Parathyroid adenoma (tissue), 2 donors: Measurements from ENCODE around the gene CEP170B.
"Not testable (repeated sequence)": the region's sequence is repeated elsewhere in the genome, so short reads cannot be mapped to it uniquely, and the experiment has no call there.

Source experiments
- H2AFZ ChIP-seq: fragments of 300-600 bp; sonication (generic); one replicate; pipeline ENCODE4 v1.7.0; 2017; ENCODE audit warnings: antibody characterized with exemption, mild to moderate bottlenecking
- H3K27ac ChIP-seq: fragments of 300-600 bp; sonication (generic); one replicate; pipeline ENCODE4 v1.7.0; 2017
- H3K27me3 ChIP-seq: fragments of 300-600 bp; sonication (generic); one replicate; pipeline ENCODE4 v1.7.0; 2017; ENCODE audit warnings: low read length; ENCODE audit not compliant: control insufficient read depth, insufficient read depth
- H3K36me3 ChIP-seq: fragments of 300-600 bp; sonication (generic); one replicate; pipeline ENCODE4 v1.7.0; 2017; ENCODE audit warnings: low read length; ENCODE audit not compliant: control insufficient read depth, insufficient read depth
- H3K4me1 ChIP-seq: fragments of 300-600 bp; sonication (generic); one replicate; pipeline ENCODE4 v1.7.0; 2017; ENCODE audit warnings: control low read depth
- H3K4me2 ChIP-seq: fragments of 300-600 bp; sonication (generic); one replicate; pipeline ENCODE4 v1.7.0; 2017; ENCODE audit warnings: low read length
- H3K4me3 ChIP-seq: fragments of 300-600 bp; sonication (generic); one replicate; pipeline ENCODE4 v1.7.0; 2017; ENCODE audit warnings: low read depth, low read length
- H3K79me2 ChIP-seq: fragments of 300-600 bp; sonication (generic); one replicate; pipeline ENCODE4 v1.7.0; 2017; ENCODE audit warnings: control low read depth
- H3K9ac ChIP-seq: fragments of 300-600 bp; sonication (generic); one replicate; pipeline ENCODE4 v1.7.0; 2017; ENCODE audit warnings: mild to moderate bottlenecking
- H3K9me3 ChIP-seq: fragments of 300-600 bp; sonication (generic); one replicate; pipeline ENCODE4 v1.7.0; 2017; ENCODE audit warnings: low read length; ENCODE audit not compliant: control insufficient read depth
- TF ChIP-seq, protein P1 (sequence below): fragments of 300-600 bp; sonication (generic); IDR thresholded peaks from one replicate; pipeline ENCODE4 v1.7.0; 2017; ENCODE audit warnings: antibody characterized with exemption, mild to moderate bottlenecking
- donor health status: primary hyperparathyroidism.

CEP170B gene

DNA sequence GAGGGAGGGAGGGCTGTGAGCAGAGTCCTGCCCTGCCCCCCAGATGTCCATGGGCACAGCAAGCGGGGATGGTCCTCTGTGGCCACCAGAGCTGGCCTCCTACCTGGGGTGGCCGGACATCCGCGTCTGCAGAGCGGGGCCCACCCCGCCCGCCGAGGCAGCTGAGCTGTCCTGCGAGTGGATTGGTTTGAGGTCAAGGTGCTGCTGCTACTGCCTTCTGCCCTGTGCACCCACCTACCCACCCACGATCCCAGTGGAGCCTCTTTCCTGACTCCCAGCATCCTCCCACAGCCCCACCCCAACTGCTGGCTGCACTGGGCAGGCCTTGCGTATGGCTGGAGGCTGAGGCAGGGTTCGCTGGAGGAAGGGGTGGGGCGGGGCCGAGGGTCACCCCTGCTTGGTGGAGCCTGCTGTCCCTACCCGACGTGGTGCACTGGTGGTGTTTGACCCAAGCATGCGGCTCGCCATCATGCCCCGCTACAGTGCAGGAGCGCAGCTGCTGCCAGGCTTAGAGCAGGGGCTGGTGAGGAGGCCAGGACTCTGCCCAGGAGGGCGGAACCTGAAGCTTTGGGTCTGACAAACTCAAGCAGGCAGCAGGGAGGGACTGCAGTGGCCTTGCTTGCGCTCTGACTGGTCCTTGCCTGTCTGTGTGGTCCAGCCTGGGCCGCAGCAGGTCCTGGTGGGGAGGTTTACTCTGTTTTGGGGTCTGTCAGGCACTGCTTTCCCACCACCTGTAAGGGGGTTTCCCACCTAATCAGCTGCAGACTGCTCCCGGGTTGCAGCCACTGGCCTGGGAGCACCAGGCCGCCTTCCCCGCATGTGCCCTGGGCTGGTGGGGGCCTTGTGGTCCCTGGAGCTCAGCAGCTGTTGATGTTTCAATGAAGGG lies 23.7 kb downstream of the CEP170B start:
- H3K79me2 ChIP-seq, result no peaks in the 10 kb centered on the region
- H3K9me3 ChIP-seq, result no peaks in the 10 kb centered on the region
- no peaks in the 10 kb centered on the region for H3K36me3 ChIP-seq
- no peaks in the 10 kb centered on the region for H3K4me1 ChIP-seq
- no peaks in the 10 kb centered on the region for H3K27me3 ChIP-seq
- no peak overlapping the region for H3K27ac ChIP-seq
- no peak overlapping the region for H3K4me3 ChIP-seq
- TF ChIP-seq, protein P1, sequence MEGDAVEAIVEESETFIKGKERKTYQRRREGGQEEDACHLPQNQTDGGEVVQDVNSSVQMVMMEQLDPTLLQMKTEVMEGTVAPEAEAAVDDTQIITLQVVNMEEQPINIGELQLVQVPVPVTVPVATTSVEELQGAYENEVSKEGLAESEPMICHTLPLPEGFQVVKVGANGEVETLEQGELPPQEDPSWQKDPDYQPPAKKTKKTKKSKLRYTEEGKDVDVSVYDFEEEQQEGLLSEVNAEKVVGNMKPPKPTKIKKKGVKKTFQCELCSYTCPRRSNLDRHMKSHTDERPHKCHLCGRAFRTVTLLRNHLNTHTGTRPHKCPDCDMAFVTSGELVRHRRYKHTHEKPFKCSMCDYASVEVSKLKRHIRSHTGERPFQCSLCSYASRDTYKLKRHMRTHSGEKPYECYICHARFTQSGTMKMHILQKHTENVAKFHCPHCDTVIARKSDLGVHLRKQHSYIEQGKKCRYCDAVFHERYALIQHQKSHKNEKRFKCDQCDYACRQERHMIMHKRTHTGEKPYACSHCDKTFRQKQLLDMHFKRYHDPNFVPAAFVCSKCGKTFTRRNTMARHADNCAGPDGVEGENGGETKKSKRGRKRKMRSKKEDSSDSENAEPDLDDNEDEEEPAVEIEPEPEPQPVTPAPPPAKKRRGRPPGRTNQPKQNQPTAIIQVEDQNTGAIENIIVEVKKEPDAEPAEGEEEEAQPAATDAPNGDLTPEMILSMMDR, result no peak
- no peak overlapping the region for H2AFZ ChIP-seq
- H3K4me2 ChIP-seq, result no peak overlapping the region
- H3K9ac ChIP-seq, result no peak overlapping the region

DNA sequence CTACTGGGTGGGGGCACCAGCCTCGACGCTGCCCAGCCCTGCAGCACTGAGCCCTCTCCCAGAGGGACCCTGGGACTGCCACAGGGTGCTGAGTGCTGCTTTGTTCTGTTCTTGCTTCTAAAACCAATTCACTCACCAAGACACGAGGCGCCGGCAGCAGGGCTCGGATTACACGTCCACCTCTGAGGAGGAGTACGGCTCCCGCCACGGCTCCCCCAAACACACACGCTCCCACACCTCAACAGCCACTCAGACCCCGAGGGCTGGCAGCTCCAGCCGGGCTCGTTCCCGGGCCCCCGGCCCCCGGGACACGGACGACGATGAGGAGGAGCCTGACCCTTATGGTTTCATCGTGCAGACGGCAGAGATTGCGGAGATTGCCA lies 24.3 kb downstream of the CEP170B start:
- Histone ChIP-seq H3K27me3 (no peaks in the 10 kb centered on the region), H3K9ac (no peak overlapping the region), H3K27ac (no peak overlapping the region), H3K36me3 (no peaks in the 10 kb centered on the region), H3K4me3 (no peak overlapping the region), H3K4me2 (no peak overlapping the region), H3K79me2 (no peaks in the 10 kb centered on the region), H3K4me1 (no peaks in the 10 kb centered on the region), H2AFZ (no peak overlapping the region), H3K9me3 (no peaks in the 10 kb centered on the region)
- TF ChIP-seq, protein P1, result no peak

DNA sequence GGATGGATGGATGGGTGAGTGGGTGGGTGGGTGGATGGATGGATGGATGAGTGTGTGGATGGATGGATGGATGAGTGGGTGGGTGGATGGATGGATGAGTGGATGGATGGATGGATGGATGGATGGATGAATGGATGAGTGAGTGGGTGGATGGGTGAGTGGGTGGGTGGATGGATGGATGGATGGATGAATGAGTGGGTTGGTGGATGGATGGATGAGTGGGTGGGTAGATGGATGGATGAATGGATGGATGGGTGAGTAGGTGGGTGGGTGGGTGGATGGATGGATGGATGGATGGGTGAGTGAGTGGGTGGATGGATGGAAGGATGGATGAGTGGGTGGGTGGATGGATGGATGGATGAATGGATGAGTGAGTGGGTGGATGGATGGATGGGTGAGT lies 25.2 kb downstream of the CEP170B start:
- not testable (repeated sequence) for H3K36me3 ChIP-seq, H3K4me3 ChIP-seq

DNA sequence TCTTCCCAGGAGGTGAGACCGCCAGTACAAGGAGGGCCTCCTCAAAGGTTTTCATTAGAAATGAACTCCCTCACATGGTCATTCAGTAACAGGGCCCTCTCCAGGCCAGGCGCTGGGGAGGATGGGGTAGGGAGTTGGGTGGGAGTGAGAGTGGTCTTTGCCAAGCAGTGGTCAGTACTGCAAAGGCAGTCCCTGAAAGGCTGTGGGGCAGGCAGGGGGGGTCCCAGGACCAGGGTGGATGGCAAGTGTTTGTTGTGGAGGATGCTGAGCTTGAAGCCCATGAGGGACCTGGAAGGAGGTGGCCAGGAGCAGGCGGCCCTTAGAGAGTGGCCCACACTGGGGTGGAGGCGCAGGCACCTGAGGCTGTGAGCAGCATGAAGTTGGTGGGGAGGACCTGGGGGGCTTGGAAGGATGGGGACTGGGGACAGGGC lies 26.1 kb downstream of the CEP170B start:
- no peaks in the 10 kb centered on the region for H3K36me3 ChIP-seq
- no peak overlapping the region for H3K4me2 ChIP-seq

More for the DNA sequence above, 25.2 kb downstream of the CEP170B start:
- H3K79me2 ChIP-seq, H3K4me2 ChIP-seq, H2AFZ ChIP-seq, H3K4me1 ChIP-seq, H3K9ac ChIP-seq, H3K27ac ChIP-seq, H3K9me3 ChIP-seq, H3K27me3 ChIP-seq: not testable (repeated sequence)

More for the DNA sequence above, 26.1 kb downstream of the CEP170B start:
- no peaks in the 10 kb centered on the region for H3K79me2 ChIP-seq
- TF ChIP-seq, protein P1, result no peak
- peaks cover 11% of the 10 kb centered on the region for H3K4me1 ChIP-seq
- no peaks in the 10 kb centered on the region for H3K9me3 ChIP-seq
- H2AFZ ChIP-seq, result no peak overlapping the region
- no peak overlapping the region for H3K4me3 ChIP-seq
- no peak overlapping the region for H3K9ac ChIP-seq
- H3K27me3 ChIP-seq, result no peaks in the 10 kb centered on the region
- no peak overlapping the region for H3K27ac ChIP-seq
